ENCODE data around the gene MYOM1.

Gene MYOM1

DNA sequence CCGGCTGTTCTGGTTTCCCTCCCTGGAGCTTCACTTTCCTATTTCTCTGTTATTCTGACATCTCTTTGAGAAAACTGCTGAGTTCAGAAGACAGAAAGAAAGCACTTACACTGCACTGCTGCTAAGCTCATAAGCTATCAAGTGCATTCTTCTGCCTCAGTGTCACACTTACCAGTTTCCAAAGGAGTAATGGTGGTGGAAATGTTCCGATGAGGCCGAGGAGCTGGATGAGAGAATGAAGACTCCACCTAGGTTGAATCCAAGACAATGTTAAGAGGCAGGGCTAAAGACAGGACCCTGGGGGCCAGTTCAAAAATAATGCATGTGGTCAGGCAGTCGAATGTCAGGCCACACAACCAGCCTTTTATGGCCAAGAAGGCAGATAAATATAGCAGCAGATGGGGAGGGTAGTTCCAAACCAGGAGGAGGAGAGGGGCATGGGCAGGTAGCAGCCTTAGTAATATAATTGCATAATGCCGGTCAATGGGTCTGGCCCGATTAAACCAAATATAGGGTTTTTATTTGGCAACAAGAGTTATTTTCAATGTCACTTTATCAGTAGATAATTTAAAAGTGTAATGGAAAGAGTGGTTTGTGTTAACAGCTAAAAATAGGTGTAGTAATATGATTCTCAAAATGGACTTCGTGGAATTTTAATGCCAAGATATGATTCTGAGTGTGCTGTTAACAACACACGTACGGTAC is at the start of gene MYOM1:
TSS of gene MYOM1 (minus strand) at position 338 of the 705 bp plus-strand sequence. CDS start 4,745 bp downstream, outside the sequence.
- no peak for DNase-seq (ENCODE audit: low read depth)

DNA sequence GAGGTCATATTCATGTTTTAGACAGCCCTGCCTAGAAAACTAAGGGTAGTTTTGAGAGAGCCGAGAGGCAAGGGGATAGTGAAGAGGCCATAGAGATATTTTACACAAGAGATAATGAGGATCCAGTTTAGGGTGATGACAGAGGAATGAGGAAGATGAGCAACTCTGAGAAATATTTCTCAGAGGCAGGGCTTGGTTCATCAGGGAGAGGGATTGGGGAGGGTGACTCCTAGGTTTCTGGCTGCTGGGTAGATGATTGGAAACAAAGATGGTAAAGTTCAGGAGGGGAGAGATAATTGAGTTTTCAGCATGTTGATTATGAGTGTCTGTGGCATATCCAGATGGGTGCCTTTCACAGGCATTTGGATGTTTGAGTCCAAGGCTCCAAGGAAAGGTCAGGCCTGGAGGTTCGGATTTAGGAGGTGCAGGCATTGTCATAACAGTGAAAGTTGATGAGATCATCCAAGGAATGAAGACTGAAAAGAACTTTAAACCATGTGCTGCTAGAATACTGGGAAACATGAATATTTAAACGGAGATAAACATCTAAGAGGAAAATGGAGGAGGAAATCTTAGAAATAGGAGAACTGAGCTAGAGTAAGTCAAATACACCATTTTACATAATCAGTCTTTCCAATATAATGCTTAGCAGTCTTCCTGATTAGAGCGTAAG is 49.6 kb upstream of the MYOM1 start:
- peak; percentile 59 for DNase-seq (ENCODE audit: low read depth)

DNA sequence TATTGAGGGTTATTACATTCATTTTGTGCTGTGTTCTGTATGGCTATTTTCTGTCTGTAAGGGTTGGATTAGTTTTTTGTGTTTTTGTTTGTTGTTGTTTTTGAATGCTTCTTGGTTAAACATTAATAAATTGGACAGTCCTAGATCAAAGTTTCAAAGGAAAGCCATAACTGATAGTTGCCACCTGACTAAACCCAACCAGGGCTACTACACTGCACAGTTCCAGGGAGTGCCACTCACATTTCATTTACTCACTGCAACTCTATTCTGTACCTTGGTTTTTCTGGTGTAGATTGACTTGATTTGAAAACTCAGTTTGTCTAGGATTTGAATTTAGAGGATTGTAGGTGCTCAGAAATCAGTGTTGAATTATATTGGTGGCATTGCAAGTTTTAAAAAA is 48.5 kb upstream of the MYOM1 start:
- no peak for DNase-seq (ENCODE audit: low read depth)

DNA sequence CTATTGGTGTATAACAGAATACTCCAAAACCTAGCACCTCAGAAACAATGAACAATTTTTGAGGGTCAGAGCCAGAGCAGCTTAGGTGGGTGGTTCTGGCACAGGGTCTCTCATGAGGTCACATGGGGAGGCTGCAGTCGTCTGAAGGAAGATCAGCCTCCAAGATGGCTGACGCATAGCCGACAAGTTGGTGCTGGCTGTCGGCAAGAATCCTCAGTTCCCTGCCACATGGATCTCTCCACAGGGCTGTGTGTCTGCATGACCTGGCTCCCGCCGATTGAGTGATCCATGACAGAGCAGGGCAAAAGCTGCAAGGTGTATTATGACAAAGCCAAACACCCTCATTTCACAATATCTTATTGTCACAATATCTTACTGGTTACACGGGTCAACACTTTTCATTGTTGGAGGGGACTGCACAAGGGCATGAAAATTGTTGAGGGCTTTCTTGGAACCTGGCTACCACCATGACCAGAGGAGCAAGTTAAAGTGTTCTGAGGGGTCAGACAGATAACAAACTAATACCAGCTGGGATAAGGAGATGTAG is 46.4 kb upstream of the MYOM1 start:
- no peak for DNase-seq (ENCODE audit: low read depth)

DNA sequence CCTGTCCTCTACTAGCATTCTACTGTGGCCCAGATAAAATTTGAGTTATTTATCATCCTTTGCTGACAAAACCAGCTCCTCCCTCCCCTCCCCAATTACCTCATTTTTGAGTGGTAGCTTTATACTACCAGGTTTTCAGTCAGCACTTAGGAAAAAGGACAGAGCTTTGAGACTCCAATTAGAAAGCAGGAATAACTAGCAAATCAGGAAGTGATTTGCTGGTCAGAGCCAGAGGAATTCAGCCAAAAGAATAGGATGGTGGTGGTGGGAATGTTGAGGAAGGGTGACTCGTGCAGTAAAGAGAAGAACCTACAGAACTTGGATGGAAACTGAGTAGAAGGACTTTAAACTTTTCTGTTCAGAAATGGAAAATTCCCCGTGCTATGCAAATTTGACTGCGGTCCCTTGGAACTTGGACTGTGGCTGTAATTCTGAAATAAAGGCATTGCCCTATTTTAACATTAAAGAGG is 45.8 kb upstream of the MYOM1 start:
- no peak for DNase-seq (ENCODE audit: low read depth)

DNA sequence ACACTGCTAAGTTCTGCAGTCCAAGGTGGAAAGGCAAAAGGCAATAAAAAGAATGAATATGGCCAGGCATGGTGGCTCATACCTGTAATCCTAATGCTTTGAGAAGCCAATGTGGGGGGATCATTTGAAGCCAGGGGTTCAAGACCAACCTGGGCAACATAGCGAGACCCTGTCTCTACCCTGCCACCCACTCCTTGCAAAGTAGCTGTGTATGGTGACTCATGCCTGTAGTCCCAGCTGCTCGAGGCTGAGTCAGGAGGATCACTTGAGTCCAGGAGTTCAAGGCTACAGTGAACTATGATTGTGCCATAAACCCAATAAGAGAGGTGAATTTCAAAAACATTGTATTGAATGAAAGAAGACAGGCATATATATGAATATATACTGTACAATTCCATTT is 44.6 kb upstream of the MYOM1 start:
- DNase-seq (ENCODE audit: low read depth): no peak

DNA sequence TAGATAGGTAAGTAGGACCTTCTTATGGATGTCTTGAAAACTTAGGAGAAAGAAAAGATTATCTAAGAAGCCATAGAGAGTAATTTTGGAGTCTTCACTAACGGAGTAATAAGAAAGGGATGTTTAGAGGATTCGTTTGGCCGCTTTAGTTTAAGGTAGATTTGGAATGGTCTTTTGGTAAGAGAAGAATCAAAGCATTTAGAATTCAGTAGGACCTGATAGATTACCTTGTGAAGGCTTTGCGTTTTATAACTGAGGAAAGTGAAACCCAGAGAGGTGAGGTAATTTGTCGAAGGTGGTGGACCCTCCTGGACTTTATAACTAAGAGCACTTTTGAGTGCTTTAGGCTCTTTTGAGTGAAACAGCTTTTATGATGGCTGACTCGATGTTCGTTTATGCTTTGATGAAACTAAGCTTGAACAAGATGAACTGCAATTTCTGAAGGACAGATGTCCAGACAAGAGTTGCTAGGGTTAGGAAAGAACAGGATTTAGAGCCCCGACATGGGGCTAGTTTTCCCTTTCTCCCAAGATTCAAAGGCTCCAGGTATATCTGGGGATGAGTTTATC is 43.4 kb upstream of the MYOM1 start:
- DNase-seq (ENCODE audit: low read depth): no peak

DNA sequence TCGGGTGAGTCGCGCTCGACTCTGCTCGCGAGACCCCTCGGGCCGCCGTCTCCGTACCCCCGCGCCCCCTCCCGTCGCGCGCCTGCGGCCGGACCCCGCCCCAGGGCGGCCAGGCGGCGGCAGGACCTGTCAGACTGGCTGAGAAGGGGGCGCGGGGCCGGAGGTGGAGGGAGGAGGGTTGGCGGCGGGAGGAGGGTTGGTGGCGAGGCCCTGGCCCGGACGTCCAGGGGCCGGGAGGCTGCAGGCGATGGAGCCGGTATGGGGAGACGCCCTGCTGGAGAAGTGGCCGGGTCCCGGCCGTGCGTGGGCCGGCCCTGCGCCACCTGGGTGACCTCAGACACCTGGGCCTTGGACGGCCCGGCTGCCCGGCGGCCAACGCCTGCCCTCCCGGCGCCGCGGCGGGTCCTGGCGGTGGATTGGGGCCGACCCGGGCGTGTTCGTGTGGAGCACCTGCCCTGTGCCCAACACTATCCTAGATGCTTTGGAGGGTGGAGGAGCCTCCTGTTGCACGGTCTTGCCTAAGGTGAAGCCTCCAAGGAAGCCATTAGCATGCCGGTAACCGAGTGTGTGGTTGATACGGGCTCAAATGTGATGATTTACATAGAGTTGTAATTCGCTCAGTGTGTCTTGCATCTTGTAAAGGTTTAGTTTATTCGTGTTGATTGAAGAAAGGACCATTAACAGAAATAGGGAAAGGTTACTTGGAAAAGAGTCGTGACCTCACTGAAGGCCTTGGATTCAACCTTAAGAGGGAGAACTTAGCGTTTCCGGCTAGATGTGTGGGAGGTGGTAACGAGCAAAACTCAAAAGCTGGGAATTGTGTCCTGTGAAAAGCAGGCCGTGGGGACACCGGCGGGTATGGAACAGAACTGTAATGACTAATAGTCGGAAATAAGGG is 42.7 kb upstream of the MYOM1 start:
- DNase-seq (ENCODE audit: low read depth): no peak

DNA sequence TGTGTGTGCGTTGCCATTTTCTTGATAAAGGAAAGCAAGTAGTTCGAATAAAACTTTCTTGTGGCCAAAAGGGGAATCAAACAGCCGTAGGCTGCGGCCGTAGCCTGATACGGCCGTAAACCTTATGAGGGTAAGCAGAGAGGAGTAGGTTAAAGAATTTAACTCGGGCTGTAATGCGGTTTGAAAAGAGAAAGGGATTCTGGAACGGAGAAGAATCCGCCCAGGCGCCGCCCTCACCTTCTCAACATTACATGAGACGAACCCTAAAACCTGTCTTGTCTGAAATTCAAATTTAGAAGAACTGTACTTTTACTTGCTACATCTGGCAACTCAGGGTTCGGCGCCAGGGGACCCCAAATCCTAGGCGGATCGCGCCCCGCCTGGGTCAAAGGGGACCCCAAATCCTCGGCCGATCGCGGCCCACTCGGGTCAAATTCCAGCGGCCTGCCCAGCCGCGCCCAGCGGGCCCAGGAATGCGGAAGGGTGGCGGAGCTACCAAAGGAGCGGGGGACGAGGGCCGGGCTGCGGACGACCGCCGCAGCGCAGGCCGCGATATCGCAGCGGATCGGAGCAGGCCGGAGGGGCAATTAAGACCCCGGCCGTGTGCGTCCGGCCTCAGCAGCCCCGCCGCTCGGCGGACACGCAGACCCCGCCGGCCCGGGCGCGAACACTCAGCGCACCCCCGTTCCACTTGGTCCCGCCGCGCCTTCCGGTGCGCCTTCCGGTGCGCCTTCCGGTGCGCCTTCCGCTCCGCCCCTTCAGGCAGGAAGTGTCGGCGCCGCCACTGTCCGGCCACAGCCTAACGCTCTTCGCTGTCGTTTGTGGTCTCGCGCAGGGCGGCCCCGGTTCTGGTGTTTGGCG is 41.8 kb upstream of the MYOM1 start, which contains the start of gene MYL12B:
TSS of gene MYL12B (plus strand) at position 761 of the 861 bp plus-strand sequence. CDS start 10,766 bp downstream, outside the sequence.
- DNase-seq (ENCODE audit: low read depth): peak; percentile 54

DNA sequence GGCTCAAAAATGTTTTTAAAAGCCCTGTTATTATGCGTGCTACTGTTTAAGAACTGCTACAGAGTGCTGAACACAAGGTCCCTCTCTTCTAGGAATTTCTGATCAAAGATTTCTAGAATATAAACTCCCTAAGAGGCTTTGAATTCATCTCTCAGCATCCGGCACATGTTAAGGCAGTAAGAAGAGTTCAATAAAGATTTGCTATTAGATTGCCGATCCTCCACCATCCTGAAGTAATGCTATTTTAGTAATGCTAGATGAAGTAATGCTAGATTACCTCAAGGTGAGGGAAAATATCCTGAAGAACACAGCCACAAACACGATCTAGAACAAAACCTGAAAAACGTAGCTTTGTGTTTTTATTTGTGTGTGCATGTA is 41.2 kb upstream of the MYOM1 start:
- no peak for DNase-seq (ENCODE audit: low read depth)

DNA sequence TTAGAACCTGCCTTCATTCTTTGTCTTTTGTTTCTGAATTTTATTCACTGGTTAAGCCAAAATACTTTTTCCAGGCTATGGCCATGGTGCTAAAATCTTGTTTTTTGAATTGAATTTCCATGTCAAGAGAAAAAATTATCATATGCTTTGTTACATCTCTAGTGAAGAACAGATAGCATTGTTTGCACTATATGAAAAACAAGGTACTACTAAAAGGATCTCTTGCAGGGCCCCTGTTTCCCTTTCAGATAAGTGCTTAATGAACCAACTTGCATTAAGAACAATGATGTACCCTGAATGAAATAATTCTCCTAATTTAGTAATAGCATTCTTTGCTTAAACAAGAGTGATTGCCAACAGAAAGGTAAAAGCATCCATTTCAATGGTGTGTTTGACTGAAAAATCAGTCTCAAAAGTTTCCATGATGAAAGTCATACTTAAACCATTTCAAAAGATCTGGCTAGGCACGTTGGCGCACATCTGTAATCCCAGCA is 37.9 kb upstream of the MYOM1 start:
- no peak for DNase-seq (ENCODE audit: low read depth)

DNA sequence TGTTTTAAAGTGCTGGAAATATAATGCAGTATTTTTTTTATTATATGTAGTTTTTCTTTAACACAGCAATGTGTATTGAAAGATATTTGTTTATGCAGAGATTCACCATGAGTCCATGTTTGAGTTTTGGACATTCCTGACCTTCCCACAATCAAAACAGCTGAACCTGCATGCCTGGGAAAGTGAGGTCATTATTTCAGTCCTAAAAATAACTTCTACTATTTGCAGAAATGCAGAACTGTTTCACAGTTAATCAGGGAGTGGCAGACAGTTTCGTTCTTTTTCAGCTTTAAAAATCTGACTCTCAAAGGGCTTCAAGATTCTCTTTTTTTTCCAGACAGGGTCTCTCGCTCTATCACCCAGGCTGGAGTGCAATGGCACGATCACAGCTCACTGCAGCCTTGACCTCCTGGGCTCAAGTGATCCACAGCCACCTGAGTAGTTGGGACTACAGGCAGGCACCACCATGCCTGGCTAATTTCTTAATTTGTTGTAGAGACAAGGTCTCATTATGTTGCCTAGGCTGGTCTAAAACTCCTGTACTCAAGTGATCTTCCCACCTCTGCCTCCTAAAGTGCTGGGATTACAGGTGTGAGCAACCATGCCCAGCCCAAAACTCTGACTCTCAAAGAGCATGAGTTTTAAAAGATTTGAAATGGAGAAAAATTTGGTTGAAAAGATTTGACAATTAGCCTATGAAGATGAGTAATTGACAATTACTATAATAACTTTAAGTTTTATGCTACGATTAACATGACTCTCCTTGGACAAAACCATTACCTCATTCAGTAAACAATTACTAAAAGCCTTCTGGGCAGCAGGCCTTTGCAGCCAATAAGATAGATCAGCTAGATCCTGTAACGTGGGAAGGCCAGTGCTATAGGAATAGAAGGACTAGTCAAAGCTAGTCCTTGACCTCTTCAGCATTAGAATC is 37.2 kb upstream of the MYOM1 start:
- no peak for DNase-seq (ENCODE audit: low read depth)

DNA sequence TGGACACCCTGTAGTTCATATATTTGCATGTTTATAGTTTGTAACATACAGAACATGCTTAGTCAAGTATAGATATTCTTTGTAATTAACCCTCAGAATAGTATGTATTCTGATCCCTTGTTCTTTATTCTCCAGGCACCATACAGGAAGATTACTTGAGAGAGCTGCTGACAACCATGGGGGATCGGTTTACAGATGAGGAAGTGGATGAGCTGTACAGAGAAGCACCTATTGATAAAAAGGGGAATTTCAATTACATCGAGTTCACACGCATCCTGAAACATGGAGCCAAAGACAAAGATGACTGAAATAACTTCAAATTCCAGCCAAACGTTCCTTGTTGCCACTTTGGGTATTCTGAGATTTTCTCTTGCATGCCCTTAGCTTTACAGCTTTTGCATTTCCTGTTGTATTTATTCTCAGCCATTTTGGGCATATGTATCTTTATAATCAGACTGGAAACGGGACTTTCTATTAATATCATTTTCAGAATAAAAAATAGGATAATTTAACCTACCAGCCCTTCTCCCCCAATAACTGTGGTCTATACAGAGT is 35.9 kb upstream of the MYOM1 start:
- no peak for DNase-seq (ENCODE audit: low read depth)

DNA sequence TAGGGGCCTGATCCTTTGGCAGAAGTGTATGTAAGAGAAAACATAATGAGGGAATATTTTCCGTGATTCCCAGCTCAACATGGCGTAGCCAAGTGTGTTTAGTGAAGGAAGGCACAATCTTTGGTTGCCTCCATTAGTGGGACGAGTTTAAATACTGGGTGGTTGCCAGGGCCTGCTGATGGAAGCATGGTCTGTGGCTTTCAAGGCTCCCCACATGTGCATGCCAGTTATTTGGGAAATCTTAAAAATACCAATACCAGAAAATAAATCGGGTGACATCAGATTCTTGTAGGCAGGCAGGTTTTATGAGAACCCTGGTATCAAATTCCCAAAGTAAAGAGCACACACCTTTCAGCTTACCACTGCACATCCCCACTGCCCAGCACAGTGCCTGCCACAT is 35.0 kb upstream of the MYOM1 start:
- no peak for DNase-seq (ENCODE audit: low read depth)

DNA sequence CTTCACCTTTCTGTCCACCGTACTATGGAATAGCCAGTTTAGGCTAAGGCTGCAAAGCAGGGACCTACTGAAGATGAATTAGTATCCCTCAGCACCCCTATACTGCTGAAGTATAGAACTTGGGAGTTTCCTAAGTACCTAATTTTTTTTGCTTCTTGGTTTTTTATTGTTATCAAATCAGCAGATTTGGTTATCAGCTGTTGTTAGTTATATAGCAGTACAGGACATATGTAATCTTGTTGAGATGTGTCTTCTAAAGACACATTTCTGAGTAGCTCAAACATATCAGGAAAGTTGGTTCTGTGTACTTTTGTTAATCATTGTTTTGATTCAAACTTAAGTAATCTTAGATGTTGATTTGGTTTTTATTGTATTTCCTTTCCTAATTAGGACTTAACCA is 33.1 kb upstream of the MYOM1 start:
- no peak for DNase-seq (ENCODE audit: low read depth)

DNA sequence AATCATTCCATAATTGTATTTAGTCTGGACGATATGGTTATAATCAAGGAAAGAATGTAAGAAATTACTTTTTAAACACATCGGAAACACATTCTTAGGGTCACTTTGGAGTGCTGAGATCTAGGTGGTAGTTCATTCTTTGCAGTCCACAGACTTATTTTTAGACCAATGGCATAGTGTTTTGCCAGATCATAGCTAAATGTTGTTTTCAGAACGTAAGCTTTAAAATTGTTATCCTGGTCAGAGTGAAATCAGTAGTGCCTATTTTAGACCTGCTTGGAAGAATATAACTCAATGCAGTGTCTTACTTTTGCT is 32.2 kb upstream of the MYOM1 start:
- DNase-seq (ENCODE audit: low read depth): no peak

DNA sequence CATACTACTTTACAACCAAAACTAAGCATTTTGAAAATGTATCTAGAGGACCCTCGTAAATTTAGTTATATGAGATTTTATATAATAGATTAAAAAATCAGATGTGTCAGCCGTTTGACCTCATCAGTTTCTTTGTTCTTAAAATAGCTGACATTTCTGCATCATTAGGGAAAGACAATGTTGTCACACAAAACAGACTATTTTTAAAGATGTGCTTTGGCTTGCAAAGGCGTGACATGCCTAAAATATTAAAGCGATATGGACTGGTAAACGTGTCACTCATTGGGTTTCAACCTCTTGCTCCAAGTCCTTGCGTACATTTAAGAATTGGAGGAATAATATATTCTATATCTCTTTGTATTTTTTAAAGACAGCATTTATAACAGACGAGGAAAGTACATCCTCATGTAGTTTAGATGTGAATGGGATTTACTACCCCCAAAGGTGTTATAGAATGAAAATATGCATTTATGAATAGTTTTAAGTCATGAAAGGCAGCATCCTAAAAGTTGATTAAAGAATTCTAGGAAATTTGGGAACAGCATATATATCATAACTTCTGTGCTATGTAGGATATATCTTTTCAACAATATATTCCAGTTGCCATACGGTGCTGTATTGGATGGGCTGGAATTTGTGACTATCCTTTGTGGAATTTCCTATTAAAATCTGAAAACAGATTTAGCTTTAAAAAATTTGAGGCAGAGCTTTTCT is 31.6 kb upstream of the MYOM1 start:
- DNase-seq (ENCODE audit: low read depth): no peak

DNA sequence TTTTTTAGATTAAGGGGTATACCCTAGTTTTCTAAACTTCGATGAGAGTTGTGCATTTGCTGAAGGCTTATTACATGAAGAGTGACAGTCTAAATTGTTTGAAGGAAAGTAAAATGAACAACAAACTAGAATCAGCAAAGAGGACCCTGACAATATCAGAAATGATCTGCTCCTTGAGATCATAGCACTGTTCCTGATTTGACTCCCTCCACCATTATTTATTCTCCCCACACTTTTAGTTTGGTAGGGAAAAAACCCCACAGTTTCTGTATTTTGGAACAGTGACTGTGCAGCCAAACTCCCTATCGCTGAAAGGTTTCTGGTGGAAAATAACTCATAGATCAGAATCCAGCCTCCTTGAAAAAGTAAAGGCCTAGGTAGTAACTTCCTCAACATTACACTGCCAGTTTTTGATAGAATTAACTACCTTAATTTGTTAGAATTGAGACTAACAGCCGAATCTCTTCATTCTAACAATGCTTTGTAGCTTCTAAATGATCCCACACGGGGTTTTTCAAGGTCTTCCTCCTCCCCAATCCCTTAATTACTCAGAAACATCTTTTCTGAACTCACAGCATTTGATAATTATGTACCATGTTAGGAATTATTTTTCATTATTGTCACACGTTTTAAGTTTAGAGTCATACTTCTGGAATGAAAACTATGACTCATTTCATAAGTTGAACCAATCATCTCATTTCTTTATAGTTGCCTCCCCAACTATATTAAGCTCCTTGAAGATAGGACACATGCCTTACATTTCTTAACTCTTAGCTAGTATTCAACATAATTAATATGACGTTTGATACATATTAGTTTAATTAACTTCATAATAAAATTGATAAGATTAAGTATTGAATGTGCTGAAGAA is 30.7 kb upstream of the MYOM1 start:
- no peak for DNase-seq (ENCODE audit: low read depth)

All from GM04504 (cell line).